SK-N-SH (cell line): ENCODE measurements around the gene TRAF2. TPM values are rescaled to one million over a fixed set of nuclear protein-coding genes. Genes with fewer than 3 reads are reported as not detected.

Source experiments
- CTCF ChIA-PET: fragments of 300-600, 350-600 bp; formaldehyde crosslinking; extraction: SDS; loops from one replicate; lab custom pipeline; 2021; lab: Yijun Ruan, JAX
- POLR2A ChIA-PET: fragments of 350-600 bp; sonication (Branson Sonifier 250); formaldehyde crosslinking; extraction: SDS; loops from one replicate; lab custom pipeline; 2020; ENCODE audit warnings: antibody characterized with exemption, inconsistent platforms; lab: Yijun Ruan, JAX
- DNase-seq: peaks from one replicate; pipeline ENCODE4 v3.0.0; 2012
- H2AFZ ChIP-seq: fragments of 200-600 bp; sonication (generic); 2 replicates; pipeline ENCODE4 v1.8.1; 2016; ENCODE audit warnings: antibody characterized with exemption, mild to moderate bottlenecking, low read depth
- H3F3A ChIP-seq: fragments of 200-600 bp; sonication (generic); replicated peaks from 2 replicates; pipeline ENCODE3; 2016; ENCODE audit warnings: antibody characterized with exemption, mild to moderate bottlenecking; ENCODE audit not compliant: insufficient read depth
- H3K27ac ChIP-seq, 2 experiments: fragments of 200-500 bp in 1 of 2; fragments of 200-600 bp in 1 of 2; sonication (Bioruptor generic) in 1 of 2; sonication (generic), shearing (Covaris generic) in 1 of 2; 2 replicates each; pipeline versions ENCODE4 v1.5.1 to v1.6.1; 2014 to 2016; ENCODE audit warnings: low read depth in 2 of 2, inconsistent platforms in 1 of 2, low read length in 1 of 2, mild to moderate bottlenecking in 1 of 2, mixed read lengths in 1 of 2
- H3K27me3 ChIP-seq: fragments of 200-600 bp; sonication (generic), shearing (Covaris generic); 2 replicates; pipeline ENCODE4 v1.6.1; 2016; ENCODE audit warnings: mixed run types; ENCODE audit not compliant: insufficient read depth
- H3K36me3 ChIP-seq, 2 experiments: fragments of 200-500 bp in 1 of 2; fragments of 200-600 bp in 1 of 2; sonication (Bioruptor generic) in 1 of 2; sonication (generic) in 1 of 2; replicated peaks in 1 of 2; 2 replicates each; pipeline versions ENCODE3 to v1.5.1; 2014 to 2016; ENCODE audit warnings: low read length in 1 of 2, mild to moderate bottlenecking in 1 of 2; ENCODE audit not compliant: insufficient read depth in 2 of 2, control insufficient read depth in 1 of 2
- H3K4me1 ChIP-seq, 2 experiments: fragments of 200-500 bp in 1 of 2; fragments of 200-600 bp in 1 of 2; sonication (Bioruptor generic) in 1 of 2; sonication (generic), shearing (Covaris generic) in 1 of 2; 2 replicates each; pipeline versions ENCODE4 v1.5.1 to v1.6.1; 2014 to 2016; ENCODE audit warnings: low read depth in 1 of 2, low read length in 1 of 2, mixed run types in 1 of 2; ENCODE audit not compliant: insufficient read depth in 2 of 2, control insufficient read depth in 1 of 2
- H3K4me2 ChIP-seq: fragments of 200-600 bp; sonication (generic), shearing (Covaris generic); 2 replicates; pipeline ENCODE4 v1.6.1; 2017; ENCODE audit warnings: mixed run types
- H3K4me3 ChIP-seq, 2 experiments: fragments of 200-500 bp in 1 of 2; fragments of 200-600 bp in 1 of 2; sonication (Bioruptor generic) in 1 of 2; sonication (generic), shearing (Covaris generic) in 1 of 2; 2 replicates each; pipeline versions ENCODE4 v1.5.1 to v1.8.1; 2014 to 2016; ENCODE audit warnings: low read depth in 2 of 2, inconsistent platforms in 1 of 2, low read length in 1 of 2, mild to moderate bottlenecking in 1 of 2, mixed read lengths in 1 of 2, moderate library complexity in 1 of 2
- H3K79me2 ChIP-seq: fragments of 200-600 bp; sonication (generic); 2 replicates; pipeline ENCODE4 v1.8.1; 2017; ENCODE audit warnings: mild to moderate bottlenecking; ENCODE audit not compliant: insufficient read depth
- H3K9ac ChIP-seq: fragments of 200-600 bp; sonication (generic); 2 replicates; pipeline ENCODE4 v1.6.1; 2017; ENCODE audit warnings: mixed run types
- H3K9me2 ChIP-seq: fragments of 200-600 bp; sonication (generic); 2 replicates; pipeline ENCODE4 v1.6.1; 2017; ENCODE audit warnings: mixed run types
- H3K9me3 ChIP-seq: fragments of 200-600 bp; sonication (generic); 2 replicates; pipeline ENCODE4 v1.6.1; 2017; ENCODE audit warnings: mixed run types, mild to moderate bottlenecking, moderate library complexity
- H4K20me1 ChIP-seq: fragments of 200-600 bp; sonication (generic); 2 replicates; pipeline ENCODE4 v1.6.1; 2017; ENCODE audit warnings: mild to moderate bottlenecking, mixed run types; ENCODE audit not compliant: insufficient read depth
- FOXJ3 ChIP-seq: sonication (generic); formaldehyde crosslinking; IDR thresholded peaks from 2 replicates; pipeline ENCODE4 v1.5.1; 2020; ENCODE audit warnings: mild to moderate bottlenecking, missing genetic modification reagents
- TCF12 ChIP-seq: IDR thresholded peaks from 2 replicates; pipeline ENCODE4 v1.4.0; 2012
- TEAD4 ChIP-seq: IDR thresholded peaks from 2 replicates; pipeline ENCODE4 v1.4.0; 2012; ENCODE audit warnings: mild to moderate bottlenecking, borderline replicate concordance; ENCODE audit not compliant: insufficient read depth
- WGBS: methylation state at CpG from one replicate; pipeline ENCODE4 v1.1.6; 2017; ENCODE audit warnings: low lambda C conversion rate; 5-methylcytosine and 5-hydroxymethylcytosine counted together
- polyA plus RNA-seq, 3 experiments: library from polyadenylated mRNA; depleted of rRNA; stranded (reverse); fragments of >200 nt; gene quantifications; 2 replicates each; pipeline ENCODE4 v1.2.3, GENCODE V29; 2012
- TF ChIP-seq, protein P1 (sequence below): fragments of 200-600 bp; sonication (generic); IDR thresholded peaks from 2 replicates; pipeline ENCODE4 v1.6.1; 2017; ENCODE audit warnings: antibody characterized with exemption, mild to moderate bottlenecking, moderate library complexity
- TF ChIP-seq, protein P2 (sequence below): IDR thresholded peaks from 2 replicates; pipeline ENCODE4 v1.6.1; 2012; ENCODE audit warnings: mild to moderate bottlenecking, low read depth, low read length, moderate library complexity
- TF ChIP-seq, protein P3 (sequence below): fragments of 150-350 bp; IDR thresholded peaks from 2 replicates; pipeline ENCODE4 v1.6.1; 2016; ENCODE audit warnings: mild to moderate bottlenecking, low read depth, low read length

Gene TRAF2
- polyA plus RNA-seq, 1 of the 3 experiments (the other 2 are of a cell fraction) = 15.4 TPM

DNA sequence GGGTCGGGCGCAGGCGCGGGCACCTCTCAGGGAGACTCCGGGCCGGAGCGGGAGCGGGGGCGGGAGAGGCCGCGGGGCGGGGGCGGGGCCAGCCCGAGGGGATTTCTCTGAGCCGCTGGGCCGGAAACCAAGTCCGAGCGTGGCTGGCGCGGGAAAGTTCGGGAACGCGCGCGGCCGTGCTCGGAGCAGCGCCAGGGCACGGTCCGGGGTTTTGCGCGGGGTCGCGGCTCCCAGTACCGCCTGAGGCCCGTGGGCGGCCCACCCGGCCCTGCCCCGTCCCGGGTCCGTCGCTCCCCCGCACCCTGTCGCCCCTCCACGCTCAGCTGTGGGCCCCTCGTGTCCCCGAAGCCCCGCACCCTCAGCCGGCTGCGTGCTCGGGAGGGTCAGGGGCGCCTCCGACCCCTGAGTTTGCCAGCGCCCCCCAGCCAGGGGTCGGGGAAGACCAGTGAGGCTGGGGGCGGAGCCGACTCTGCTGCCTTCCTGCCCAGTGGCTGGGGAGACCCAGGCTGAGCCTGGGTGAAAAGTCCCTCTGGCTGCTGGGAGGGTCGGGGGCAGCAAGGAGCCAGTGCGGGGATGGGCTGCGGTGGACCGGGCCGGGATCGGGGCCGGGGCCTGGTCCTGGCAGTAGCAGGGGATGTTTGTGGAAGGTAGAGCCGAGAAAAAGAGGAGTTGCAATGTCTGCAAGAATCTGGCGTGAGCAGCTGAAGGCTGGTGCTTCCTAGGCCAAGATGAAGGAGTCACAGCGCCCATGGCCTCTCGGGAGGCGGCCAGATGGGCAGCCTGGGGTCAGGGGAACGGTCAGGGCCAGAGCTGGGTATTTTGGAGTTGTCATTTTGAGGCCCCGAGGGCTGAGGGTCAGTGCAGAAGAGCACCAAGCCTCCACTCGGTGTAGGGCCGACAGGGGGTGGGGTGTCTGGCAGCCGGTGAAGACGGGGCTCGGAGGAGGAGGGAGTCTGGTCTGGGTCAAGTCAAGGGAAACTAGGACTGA is 588 bp downstream of the TRAF2 start:
- H3K27me3 ChIP-seq = no peaks in the 10 kb centered on the region
- peaks cover 10% of the 10 kb centered on the region; the same call in 1 of the 2 replicates for H4K20me1 ChIP-seq
- ChIA-PET POLR2A (interaction anchor here (0.9 to 1.3 kb wide), 4 partner anchors 17 to 38 kb away, joined by 3 to 4 read pairs (median 3); partner anchors contain the start of gene EDF1), CTCF (interaction anchor here (0.6 to 2.2 kb wide), 4 partner anchors 44 to 58 kb away, joined by 3 to 5 read pairs (median 4); partner anchors contain the start of genes AJM1, C8G and FBXW5)
- H3K4me3 ChIP-seq = peak overlapping the region; percentile 74 to 86
- peaks cover 0 to 10% of the 10 kb centered on the region in 2 experiments; a peak in 2 of 4 replicates for H3K4me1 ChIP-seq
- H2AFZ ChIP-seq = peak overlapping the region; percentile 51; the same call in 1 of the 2 replicates
- H3K79me2 ChIP-seq = peaks cover 50% of the 10 kb centered on the region
- H3K9me2 ChIP-seq = no peaks in the 10 kb centered on the region
- DNase-seq = peak; percentile 89
- H3K27ac ChIP-seq = peak overlapping the region; percentile 39 to 67
- no peaks in the 10 kb centered on the region for H3K9me3 ChIP-seq
- no peaks in the 10 kb centered on the region for H3F3A ChIP-seq
- 5% methylated on average over 19 of the region's 76 CpGs for WGBS
- TF ChIP-seq, protein P1, sequence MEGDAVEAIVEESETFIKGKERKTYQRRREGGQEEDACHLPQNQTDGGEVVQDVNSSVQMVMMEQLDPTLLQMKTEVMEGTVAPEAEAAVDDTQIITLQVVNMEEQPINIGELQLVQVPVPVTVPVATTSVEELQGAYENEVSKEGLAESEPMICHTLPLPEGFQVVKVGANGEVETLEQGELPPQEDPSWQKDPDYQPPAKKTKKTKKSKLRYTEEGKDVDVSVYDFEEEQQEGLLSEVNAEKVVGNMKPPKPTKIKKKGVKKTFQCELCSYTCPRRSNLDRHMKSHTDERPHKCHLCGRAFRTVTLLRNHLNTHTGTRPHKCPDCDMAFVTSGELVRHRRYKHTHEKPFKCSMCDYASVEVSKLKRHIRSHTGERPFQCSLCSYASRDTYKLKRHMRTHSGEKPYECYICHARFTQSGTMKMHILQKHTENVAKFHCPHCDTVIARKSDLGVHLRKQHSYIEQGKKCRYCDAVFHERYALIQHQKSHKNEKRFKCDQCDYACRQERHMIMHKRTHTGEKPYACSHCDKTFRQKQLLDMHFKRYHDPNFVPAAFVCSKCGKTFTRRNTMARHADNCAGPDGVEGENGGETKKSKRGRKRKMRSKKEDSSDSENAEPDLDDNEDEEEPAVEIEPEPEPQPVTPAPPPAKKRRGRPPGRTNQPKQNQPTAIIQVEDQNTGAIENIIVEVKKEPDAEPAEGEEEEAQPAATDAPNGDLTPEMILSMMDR = no peak; the same call in 1 of the 2 replicates
- TF ChIP-seq TCF12 = no peak
- TF ChIP-seq, protein P2, sequence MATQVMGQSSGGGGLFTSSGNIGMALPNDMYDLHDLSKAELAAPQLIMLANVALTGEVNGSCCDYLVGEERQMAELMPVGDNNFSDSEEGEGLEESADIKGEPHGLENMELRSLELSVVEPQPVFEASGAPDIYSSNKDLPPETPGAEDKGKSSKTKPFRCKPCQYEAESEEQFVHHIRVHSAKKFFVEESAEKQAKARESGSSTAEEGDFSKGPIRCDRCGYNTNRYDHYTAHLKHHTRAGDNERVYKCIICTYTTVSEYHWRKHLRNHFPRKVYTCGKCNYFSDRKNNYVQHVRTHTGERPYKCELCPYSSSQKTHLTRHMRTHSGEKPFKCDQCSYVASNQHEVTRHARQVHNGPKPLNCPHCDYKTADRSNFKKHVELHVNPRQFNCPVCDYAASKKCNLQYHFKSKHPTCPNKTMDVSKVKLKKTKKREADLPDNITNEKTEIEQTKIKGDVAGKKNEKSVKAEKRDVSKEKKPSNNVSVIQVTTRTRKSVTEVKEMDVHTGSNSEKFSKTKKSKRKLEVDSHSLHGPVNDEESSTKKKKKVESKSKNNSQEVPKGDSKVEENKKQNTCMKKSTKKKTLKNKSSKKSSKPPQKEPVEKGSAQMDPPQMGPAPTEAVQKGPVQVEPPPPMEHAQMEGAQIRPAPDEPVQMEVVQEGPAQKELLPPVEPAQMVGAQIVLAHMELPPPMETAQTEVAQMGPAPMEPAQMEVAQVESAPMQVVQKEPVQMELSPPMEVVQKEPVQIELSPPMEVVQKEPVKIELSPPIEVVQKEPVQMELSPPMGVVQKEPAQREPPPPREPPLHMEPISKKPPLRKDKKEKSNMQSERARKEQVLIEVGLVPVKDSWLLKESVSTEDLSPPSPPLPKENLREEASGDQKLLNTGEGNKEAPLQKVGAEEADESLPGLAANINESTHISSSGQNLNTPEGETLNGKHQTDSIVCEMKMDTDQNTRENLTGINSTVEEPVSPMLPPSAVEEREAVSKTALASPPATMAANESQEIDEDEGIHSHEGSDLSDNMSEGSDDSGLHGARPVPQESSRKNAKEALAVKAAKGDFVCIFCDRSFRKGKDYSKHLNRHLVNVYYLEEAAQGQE = no peak
- TF ChIP-seq, protein P3, sequence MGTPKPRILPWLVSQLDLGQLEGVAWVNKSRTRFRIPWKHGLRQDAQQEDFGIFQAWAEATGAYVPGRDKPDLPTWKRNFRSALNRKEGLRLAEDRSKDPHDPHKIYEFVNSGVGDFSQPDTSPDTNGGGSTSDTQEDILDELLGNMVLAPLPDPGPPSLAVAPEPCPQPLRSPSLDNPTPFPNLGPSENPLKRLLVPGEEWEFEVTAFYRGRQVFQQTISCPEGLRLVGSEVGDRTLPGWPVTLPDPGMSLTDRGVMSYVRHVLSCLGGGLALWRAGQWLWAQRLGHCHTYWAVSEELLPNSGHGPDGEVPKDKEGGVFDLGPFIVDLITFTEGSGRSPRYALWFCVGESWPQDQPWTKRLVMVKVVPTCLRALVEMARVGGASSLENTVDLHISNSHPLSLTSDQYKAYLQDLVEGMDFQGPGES = no peak
- TF ChIP-seq FOXJ3 (CRISPR knock-in tag) = no peak
- no peak for TF ChIP-seq TEAD4
- TF ChIP-seq, all 33 proteins: peak for 0
- H3K4me2 ChIP-seq = peak overlapping the region; percentile 100
- peak overlapping the region; percentile 86 for H3K9ac ChIP-seq
- no peaks in the 10 kb centered on the region for H3K36me3 ChIP-seq
